Fibroblast of gingiva (primary cell): Measurements from ENCODE around the gene PHF24.

Experiments
- DNase-seq: peaks from one replicate; pipeline ENCODE4 v3.0.0-alpha.2; 2011; ENCODE audit warnings: low read depth

PHF24 gene

DNA sequence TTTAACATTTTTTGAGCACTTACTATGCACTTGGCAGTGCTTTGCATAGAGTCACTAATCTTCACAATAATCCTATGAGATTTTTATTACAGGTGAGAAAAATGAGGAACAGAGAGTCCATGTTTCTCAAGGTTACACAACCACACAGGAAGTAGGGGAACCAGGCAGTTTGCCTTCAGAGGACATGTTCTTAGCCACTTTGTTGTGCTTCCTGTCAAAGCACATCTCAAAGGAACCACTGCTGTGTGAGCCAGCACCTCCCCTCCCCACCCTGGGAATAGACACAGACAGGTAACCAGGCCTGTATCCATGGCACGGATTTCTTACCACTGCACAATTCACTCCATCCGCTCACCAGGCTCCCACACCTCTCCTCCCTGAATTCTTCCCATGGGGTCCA lies 25.1 kb downstream of the PHF24 start:
- no peak for DNase-seq

DNA sequence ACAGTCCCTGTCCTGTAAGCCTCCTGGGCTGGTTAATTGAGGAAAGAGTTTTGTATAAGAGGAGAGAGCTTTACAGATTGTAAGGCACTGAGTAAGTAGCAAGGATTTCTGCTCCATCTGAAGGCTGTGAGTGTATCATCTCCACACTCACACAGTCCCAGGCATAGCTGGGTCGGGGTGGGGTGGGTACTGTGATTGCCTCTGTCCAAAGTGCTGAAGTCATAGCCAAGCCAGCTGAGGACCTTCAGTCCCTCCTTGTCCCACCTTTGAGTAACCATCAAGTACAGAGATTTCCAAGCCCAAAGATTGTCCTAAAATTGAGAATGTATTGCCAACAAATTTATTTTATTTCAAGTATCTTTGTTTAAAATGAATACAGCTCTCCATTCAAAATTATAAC lies 26.0 kb downstream of the PHF24 start:
- no peak for DNase-seq

DNA sequence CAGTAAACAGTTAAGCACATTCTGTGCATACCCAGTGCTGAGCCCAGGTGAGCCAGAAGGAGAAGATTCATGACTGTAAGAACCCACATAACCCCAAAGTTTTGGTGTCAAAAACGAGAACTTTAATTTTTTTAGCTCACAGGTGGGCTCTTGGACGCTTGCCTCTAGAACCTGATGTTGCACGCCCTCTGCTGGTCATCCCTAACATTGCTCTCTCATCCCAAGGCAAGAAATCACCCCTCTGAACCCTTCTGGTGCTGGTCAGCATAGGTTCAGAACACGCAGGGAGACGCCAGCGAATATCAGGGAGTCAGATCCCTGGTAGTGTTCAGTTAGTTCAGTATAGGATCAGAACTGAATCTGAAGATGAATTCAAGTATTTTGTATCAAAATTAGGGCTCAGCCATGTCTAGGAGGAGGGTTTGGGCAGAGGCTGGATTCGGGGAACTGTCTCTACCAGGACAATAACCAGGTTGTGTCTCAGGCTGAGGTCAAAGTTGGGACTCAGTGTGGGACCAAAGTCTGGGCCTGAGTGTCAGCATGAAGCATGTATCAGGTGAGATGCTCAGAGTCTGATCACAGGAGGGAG lies 27.3 kb downstream of the PHF24 start:
- peak; percentile 25 for DNase-seq

DNA sequence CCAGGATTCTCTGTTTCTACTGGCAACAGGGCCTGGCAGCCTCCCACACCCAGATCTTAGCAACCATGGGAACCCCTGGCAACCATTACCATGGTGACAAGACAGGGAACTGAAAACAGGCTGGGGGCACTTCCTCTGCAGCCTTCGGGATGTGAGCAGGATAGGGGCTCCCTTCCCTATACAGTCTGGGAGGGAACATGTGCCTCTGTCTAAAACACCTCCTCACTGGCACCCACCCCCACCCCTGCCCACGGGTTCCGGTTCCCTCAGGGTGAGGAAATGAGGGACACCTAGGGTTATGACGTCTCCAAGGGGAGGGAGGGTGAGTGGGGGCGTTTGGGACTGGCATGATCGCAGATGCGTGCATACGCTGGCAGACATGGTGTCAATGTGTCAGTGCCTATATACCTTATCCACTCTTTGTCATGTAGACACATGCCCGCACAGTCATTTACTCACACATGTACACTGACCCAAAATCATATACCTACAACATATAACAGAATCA lies 28.5 kb downstream of the PHF24 start:
- DNase-seq = no peak

DNA sequence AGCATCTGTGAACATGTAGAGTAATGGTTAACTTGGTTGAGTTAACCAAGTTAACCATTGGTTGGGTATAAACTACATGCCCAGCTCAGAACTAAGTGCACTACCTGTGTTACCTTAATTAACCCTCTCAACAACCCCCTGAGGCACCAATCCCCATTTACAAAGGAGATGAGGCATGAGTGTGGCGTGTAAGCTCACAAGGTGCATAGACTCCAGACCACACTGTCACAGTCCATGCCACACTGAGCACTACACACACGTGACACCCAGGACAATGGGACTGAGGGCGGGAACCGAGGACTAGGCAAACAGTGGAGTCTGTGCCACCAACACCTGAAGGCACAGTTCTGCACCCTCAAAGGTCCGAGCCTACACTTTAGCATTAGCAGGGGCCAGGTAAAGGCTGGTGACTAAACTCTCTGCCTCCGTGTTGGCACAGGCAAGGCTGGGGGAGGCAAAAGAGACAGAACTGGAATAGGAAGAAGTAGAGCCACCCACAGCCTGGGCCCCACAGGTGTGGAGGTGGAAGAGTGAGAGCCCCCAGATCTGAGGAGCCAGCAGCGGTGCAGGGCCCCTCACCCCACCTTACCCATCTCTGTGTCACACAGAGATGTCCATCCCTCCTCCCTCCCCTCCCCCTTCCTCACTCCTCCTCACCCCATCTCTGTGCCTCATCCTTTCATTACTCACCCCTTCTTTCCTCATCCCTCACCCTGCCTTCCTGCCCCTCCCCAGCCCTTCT lies 29.2 kb downstream of the PHF24 start:
- DNase-seq = no peak

DNA sequence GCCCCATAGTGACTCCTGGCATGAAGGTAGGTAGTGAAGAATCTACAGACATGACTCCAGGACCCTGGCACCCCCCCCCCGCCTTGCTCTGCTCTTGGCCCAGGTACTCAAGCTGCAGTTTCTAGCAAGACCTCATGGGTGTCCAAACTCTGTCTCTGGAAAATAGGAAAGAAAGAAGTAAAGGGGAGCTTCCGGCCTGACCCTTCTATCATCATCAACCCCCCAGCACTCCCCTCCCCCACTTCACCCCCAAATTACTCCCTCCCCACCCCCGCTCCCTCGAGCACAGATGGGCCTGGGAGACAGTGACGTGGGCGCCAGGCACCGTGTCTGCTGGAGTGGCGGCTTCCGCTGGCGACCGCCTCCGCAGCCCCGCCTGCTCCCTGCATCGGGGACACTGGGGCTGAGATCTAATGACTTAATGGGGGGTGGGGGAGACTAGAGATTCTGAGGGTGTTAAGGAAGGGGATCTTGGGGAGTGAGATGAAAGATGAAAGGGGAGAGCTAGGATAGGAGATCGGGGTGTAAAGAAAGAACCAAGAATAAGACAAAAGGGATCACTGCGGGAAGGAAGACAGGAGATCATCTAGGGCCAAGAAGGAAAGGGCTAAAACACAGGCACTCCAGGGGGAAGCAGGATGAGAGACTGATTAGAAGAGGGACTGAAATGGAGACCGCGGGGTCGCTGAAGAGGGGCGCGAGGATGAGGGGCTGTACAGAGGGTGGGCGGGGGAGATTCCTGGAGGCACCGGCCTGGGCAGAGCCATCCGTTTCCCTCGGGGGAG lies 30.3 kb downstream of the PHF24 start:
- no peak for DNase-seq

DNA sequence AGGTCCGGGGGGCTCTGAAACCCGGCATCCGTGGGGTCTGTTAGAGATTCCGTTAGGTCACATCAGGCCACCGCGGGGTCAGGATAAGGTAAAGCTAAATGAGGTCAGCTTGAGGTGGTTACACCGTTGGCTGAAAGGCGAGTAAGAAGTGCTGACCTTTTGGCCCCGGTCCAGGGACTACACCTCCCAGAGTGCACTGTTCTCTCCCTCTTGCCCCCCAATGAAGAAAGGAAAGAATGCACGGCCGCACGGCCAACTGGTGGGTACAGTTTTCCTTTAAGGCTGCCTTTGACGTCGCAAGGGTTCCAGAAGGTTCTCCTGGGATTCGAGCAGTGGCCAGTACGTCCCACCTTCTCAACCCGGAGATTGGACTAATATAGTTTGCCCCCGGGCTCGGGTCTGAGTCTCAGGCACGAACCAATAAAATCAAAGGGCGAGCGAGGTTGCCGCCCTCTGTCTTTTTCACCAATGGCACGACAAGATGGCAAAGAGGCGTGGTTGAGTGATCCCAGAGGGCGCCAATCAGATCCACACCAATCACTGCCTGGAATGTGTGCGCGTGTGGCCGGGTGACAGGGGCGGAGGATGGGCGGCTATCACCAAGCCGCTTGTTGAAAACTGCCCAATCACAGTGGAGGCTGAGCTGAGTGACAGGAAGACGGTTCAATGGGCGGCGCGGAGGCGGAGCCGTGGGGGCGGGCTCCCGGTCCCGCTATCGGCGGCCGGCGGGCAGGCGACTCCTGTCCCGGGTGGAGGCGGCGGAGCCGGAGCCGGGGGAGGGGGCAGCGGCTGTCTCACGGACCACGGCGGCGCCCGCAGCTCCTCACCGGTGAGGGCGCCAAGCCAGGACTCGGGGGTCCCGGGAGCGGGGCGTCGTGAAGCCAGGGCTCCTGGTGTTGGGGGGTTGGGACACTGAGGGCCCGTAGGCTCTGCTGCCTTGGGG lies 31.2 kb downstream of the PHF24 start, which contains the start of gene DNAJB5:
Gene DNAJB5, plus strand, starts transcription at position 743 of the 943 bp plus-strand sequence. CDS start 886 bp downstream, outside the sequence.
- DNase-seq = peak; percentile 100

DNA sequence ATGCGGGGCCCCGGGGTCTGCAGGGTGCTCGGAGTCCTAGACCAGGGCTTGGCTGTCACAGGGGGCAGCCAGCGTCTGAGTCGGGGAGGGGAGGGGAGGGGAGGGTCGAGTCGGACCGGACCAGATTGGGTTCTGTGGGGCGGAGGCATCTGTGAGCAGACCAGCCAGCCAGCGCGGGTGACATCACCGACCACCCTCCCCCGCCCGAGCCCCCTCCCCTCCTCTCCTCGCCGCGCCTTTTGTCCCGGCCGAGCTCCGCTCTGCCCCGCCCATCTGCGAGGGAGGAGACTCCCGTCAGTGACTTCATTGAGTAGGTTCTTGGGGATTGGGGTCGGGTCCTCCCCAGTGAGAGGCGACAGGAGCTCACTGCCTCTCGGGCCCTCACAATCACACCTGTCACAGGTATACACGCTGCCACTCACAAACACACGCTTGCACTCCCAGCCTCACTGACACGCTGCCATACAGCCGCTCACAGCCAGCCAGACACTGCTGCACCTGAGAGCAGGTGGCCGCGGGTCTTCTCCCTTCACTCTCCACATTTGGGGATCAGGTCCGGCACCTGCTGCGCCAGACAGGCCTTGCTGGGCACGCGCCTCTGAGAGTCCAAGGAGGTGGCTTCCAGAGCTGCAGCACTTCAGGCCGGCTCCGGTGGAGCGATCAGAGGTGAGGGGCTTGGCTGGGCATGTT lies 32.0 kb downstream of the PHF24 start:
- DNase-seq = peak; percentile 21

DNA sequence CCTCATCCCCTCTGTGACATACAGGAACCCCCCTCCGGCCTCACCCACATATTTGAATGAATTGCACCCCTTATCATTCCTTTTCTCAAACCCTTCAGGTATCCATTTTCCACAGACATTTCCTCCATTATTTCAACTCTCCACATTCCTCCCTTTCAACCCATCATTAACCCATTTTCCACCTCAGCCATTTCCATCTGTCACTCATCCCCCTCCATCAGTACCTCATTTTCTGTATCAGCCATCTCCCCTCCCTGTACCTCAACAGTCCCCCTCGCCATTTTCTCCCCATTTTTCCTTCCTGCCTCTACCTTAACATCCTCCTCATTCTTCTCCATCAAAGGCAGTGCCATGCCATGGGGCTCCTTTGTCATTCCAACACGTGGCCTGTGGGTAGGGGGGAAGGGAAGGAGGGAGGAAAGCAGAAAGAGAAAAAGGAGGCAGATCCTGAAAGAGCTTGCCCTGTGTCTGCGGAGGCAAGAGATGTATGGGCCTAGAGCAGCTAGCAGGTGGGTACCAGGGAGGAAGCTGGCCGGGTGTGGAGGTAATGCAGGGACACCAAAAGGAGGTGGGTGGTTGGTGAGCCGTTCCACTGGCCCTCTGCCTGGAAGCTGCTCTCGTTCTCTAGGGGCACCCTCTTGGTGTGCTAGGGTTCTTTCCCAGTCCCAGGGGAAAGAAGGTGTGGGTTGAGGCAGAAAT lies 33.0 kb downstream of the PHF24 start:
- no peak for DNase-seq

DNA sequence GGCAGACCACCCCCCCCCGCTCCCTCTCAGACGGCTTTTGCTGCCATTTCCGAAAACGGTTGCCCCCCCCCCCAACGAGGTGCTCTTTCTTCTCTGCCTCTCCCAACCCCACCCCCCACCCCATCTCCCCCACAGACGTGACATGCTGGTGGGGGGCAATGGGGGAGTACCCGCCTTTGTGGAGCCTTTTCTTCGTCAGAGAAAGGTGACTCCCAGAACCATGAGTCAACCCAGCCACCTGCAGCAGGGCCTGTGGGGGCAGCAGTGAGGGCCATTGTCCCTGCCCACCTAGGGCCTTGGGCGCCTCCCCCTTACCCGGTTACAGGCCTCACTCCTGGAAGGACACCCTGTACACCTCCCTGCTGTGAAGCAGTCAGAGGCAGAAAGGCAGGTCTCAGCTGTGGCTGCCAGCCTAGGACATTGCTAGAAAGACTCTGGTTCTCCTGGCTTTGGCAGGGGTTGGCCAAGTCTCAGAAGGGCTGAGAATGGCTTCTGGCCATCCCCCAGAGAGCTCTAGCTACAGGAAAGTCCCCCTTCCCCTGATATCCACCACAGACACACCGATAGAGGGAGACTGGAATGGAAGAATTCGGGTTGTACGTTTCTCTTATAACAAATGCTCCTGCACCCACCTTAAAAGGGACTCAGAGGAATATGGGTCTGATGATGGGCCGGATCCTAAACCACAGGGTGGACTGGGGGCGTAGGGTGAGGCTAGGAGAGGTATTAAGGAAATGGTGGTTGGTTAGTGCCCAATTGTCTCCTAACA lies 33.7 kb downstream of the PHF24 start:
- no peak for DNase-seq

DNA sequence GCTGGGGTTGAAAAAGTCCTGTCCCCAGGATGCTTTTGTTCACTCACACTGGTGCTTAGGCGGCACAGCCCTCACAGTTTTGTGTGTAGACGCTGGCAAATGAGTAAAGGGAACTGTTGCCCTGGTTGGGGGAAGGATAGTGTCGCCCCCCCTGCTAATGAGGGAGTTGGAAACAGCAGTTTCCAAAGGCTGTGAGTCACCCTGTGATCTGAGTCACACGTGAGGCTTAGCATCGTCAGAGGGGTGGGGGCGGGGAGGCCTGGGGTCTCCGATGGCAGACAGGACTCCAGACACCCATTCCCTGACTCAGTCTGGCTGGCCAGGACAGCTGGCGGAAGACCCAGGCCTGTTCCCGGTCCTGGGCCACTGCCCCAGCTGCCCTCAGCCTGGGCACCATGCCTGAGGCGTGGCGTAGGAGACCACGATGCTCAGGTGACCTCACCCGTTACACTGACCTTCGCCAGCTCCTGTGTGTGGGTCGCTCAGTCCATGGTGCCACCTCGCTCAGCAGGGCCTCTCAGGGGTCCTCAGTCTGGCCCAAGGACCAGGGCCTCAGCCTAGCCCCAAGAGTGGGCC lies 34.4 kb downstream of the PHF24 start:
- peak; percentile 63 for DNase-seq

DNA sequence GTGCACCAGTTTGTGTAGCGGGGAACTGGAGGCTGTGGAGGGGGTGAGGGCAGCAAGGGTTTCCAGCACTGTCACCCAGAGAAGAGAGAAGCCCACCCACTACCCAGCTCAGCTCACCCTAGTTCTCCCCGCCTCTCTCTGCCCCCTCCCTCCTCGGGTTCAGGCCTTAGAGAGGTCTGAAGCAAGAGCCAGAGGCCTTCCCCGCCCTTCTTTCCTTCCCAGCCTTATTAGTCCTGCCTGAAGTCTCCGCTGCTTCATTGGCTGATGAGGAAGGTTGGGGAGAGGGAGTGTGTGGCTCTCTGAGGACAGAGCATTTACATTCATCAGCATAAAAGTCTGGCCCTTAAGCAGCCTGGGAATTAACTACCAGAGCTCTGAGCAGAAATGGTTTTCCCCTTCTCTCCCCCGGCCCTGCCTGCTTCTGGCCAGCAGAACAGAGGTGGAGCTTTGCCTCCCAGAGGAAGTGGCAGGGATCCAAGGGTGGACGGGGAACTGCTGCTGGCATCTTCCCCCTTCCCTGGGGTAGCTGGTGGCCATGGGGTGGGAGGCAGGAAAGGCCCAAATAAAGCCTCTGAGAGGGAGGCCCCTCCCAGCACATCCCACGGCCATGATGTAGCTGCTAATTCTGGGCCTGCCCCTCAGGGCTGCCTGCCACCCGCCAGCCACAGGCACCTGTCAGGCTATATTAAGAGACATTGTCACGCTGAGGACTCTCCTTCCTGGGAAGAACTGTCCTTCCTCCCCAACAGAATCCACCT lies 35.6 kb downstream of the PHF24 start:
- peak; percentile 50 for DNase-seq

DNA sequence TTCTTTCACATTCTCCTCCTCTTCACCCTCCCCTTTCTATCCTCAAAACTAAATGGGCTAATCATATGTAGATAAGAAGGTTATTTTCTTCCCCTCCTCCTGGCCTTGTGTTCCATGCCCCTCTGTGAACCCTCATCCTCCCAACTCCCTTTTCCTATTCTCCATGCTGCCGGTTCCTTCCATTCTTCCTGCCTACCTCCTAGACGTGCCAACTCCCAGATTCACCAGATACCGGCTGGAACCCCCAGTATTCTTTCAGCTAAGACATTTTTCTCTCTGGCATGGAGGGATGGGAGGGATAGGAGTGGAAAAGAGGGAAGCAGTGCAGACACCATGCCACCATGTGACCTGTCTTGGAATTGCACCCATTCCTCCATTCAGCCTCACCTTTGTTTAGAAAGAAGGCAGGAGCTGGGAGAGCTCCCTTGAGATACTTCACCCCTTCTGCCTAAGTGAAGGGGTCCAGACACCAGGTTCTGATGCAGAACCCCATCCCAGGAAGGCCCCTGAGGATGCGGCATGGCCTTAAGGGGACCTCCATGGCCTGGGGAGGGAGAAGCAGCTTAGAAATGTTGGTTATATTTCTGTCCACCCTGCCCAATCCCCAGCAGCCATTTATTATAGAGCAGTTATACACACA lies 36.3 kb downstream of the PHF24 start:
- DNase-seq = no peak

DNA sequence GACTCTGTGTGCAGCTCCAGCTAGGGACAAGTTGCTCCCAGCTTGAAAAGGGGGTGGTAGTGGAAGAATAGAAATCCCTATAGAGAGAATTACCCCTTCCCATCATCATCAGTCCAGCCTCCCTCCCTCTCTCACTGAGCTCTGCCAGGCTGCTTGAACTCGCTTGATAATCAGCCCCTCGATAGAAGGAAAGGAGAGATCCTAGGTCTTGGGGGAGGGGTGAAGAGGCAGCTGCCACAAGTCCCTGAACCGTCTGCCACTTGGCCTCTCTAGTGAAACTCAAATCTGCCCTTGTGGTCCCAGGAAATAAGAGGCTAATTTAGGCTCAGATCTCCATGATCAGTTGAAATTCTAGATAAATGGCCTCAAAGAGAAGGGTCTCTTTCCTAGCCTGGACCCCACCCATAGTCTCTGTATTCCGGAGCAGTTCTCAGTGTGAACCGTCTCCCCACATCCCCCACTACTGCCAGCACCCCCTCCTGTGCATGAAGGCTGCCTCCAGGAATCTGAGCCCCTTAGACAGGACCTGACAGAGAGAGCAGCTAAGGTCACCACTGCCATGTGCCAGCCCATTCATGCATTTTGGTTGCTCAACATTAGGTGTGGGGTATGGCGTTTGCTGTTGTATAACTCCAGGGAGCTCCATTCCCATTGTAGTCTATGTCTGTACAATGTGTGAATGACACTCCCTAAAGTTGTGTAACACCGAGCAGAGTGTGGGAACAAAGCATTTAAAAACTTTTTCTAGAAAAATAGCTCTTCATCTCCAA lies 37.0 kb downstream of the PHF24 start:
- peak; percentile 44 for DNase-seq

DNA sequence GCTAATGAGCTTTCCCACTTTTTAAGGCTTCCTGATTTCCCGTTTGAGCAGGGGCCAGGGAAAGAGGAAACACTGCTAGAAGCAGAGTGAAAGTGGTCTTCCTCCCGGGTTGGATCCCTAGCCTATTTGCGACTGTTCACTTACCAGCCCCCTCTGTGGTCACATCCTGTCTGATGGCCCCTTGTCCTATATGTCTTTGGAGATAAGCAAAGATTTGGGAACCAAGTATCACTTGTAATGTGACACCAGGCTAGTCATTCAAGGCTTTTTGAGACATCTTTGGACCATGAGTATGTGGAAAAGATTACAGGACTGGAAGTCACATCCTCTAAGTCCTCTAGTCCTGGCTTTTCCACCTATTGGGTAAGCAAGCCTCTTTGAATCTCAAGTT lies 37.6 kb downstream of the PHF24 start:
- no peak for DNase-seq

DNA sequence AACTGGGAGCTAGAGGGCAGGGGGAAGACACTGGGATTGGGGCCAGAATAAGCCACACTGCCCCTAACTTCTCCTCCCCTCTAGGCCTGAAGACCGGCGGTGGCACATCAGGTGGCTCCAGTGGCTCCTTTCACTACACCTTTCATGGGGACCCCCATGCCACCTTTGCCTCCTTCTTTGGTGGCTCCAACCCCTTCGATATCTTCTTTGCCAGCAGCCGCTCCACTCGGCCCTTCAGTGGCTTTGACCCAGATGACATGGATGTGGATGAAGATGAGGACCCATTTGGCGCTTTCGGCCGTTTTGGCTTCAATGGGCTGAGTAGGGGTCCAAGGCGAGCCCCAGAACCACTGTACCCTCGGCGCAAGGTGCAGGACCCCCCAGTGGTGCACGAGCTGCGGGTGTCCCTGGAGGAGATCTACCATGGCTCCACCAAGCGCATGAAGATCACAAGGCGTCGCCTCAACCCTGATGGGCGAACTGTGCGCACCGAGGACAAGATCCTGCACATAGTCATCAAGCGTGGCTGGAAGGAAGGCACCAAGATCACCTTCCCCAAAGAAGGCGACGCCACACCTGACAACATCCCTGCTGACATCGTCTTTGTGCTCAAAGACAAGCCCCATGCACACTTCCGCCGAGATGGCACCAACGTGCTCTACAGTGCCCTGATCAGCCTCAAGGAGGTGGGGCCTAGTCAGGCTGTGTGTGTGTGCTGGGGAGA lies 38.3 kb downstream of the PHF24 start:
- DNase-seq = no peak

DNA sequence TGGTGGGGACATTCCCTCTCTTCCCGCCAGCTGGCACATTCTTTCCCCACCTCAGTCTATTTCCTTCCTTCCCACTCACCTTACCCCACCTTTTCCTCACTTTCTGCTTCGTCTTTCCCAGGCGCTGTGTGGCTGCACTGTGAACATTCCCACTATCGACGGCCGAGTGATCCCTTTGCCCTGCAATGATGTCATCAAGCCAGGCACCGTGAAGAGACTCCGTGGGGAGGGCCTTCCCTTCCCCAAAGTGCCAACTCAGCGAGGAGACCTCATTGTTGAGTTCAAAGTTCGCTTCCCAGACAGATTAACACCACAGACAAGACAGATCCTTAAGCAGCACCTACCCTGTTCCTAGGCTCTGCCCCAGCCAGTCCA lies 38.8 kb downstream of the PHF24 start:
- no peak for DNase-seq
